ENCODE data around the gene C16orf54. TPM values are rescaled to one million over a fixed set of nuclear protein-coding genes. Genes with fewer than 3 reads are reported as not detected.

The C16orf54 gene
- total and polyA plus RNA-seq, 9 of the 15 experiments (the other 6 are each of a cell fraction or from before 2014, with no cell fraction given): 0.09 TPM; not detected in 8

- no peak for FAIRE-seq
- H3K9me3 ChIP-seq (replicated peaks; ENCODE audit: control insufficient read depth, insufficient read depth, low read depth, low read length): no peaks in the 10 kb centered on the region
Observed at GRCh38 chr16:29720703-29721102, 25.1 kb downstream of the C16orf54 start.

GRCh38 chr16:29719063-29719462 lies 26.7 kb downstream of the C16orf54 start:
- ChIA-PET CTCF (ENCODE audit: low intra/inter-chr PET ratio) (no interaction called here), POLR2A (no interaction called here)
- DNase-seq (ENCODE audit: extremely low read depth in 1 of 4, low spot score in 3 of 4) (no peak), ATAC-seq (no peak), FAIRE-seq (no peak)
- no peaks in the 10 kb centered on the region for H3K79me2 ChIP-seq (ENCODE audit: control insufficient read depth, insufficient read depth, low read length)
- H3K9ac ChIP-seq (ENCODE audit: insufficient read depth in 1 of 2, low read depth in 2 of 2, low read length in 2 of 2): no peak overlapping the region
- H2AFZ ChIP-seq (ENCODE audit: low read depth, low read length): no peak overlapping the region
- no peak overlapping the region for H3K27ac ChIP-seq (ENCODE audit: extremely low read depth, low read depth, low read length)
- in situ Hi-C loops (cut with MboI) (no loop called here), intact Hi-C loops (cut with micrococcal nuclease) (no loop called here)
- no peaks in the 10 kb centered on the region for H3K9me1 ChIP-seq (ENCODE audit: control insufficient read depth, insufficient read depth, low read length)
- WGBS (ENCODE audit: insufficient coverage, low coverage, missing lambda C conversion rate): 26% methylated on average over 3 of the region's 4 CpGs
- H3K27me3 ChIP-seq (ENCODE audit: control insufficient read depth in 2 of 2, insufficient read depth in 2 of 2, low read length in 2 of 2): no peaks in the 10 kb centered on the region
- H3K36me3 ChIP-seq (ENCODE audit: control insufficient read depth, insufficient read depth, low read length): no peaks in the 10 kb centered on the region
- no TSS peak for BruUV-seq (replicated peaks)
- H3K4me2 ChIP-seq (ENCODE audit: insufficient read depth, low read length): no peak overlapping the region
- no peak overlapping the region for H3K4me3 ChIP-seq
- no peaks in the 10 kb centered on the region for H3K9me3 ChIP-seq (replicated peaks; ENCODE audit: control insufficient read depth, insufficient read depth, low read depth, low read length)
- no peaks in the 10 kb centered on the region; a peak in 1 of 5 replicates for H3K4me1 ChIP-seq (replicated peaks in 1 of 2; ENCODE audit: control insufficient read depth in 2 of 2, insufficient read depth in 2 of 2, low read length in 2 of 2)
- no peaks in the 10 kb centered on the region for H4K20me1 ChIP-seq (replicated peaks; ENCODE audit: control insufficient read depth, insufficient read depth, low read length)
- TF ChIP-seq MGA (IDR thresholded peaks at IDR 0.05): no peak
- TF ChIP-seq HMG20B (CRISPR knock-in tag; IDR thresholded peaks at IDR 0.05): no peak
- no peak for TF ChIP-seq ERF (CRISPR knock-in tag; IDR thresholded peaks at IDR 0.05)

More at GRCh38 chr16:29720703-29721102, 25.1 kb downstream of the C16orf54 start:
- H2AFZ ChIP-seq (ENCODE audit: low read depth, low read length): no peak overlapping the region
- no peak overlapping the region for H3K27ac ChIP-seq (ENCODE audit: extremely low read depth, low read depth, low read length)
- no peaks in the 10 kb centered on the region for H3K36me3 ChIP-seq (ENCODE audit: control insufficient read depth, insufficient read depth, low read length)
- ATAC-seq: no peak
- no peak overlapping the region for H3K4me3 ChIP-seq
- no peaks in the 10 kb centered on the region for H3K27me3 ChIP-seq (ENCODE audit: control insufficient read depth in 2 of 2, insufficient read depth in 2 of 2, low read length in 2 of 2)
- no peaks in the 10 kb centered on the region for H3K9me1 ChIP-seq (ENCODE audit: control insufficient read depth, insufficient read depth, low read length)
- DNase-seq (ENCODE audit: extremely low read depth in 1 of 4, low spot score in 3 of 4): no peak
- no peak for TF ChIP-seq CEBPG (CRISPR knock-in tag; IDR thresholded peaks at IDR 0.05)
- peak; percentile 53 to 57; a peak in 2 of 4 replicates for TF ChIP-seq CEBPG (tag; conservative IDR thresholded peaks at IDR 0.05 in 1 of 2, IDR thresholded peaks at IDR 0.05 in 1 of 2)
- TF ChIP-seq RAD51 (IDR thresholded peaks at IDR 0.05; ENCODE audit: borderline replicate concordance, low read depth): no peak
- peak; percentile 84 for TF ChIP-seq CEBPB (tag; IDR thresholded peaks at IDR 0.05)
- 0 out of 2 replicates have a peak, but pooled peaks have one; percentile 19 for TF ChIP-seq ZNF3 (CRISPR knock-in tag; IDR thresholded peaks at IDR 0.05)
- no TSS peak for BruUV-seq (replicated peaks)
- H4K20me1 ChIP-seq (replicated peaks; ENCODE audit: control insufficient read depth, insufficient read depth, low read length): no peaks in the 10 kb centered on the region
- no peak overlapping the region for H3K4me2 ChIP-seq (ENCODE audit: insufficient read depth, low read length)
- in situ Hi-C loops (cut with MboI) (no loop called here), intact Hi-C loops (cut with micrococcal nuclease) (no loop called here)
- H3K79me2 ChIP-seq (ENCODE audit: control insufficient read depth, insufficient read depth, low read length): no peaks in the 10 kb centered on the region
- POLR2A ChIA-PET: no interaction called here
- CTCF ChIA-PET (ENCODE audit: low intra/inter-chr PET ratio): interaction anchor here (0.7 kb wide), 1 partner anchor 79 kb away, joined by 4 read pairs; no protein-coding TSS in a partner anchor
- 51% methylated on average over 4 of the region's 5 CpGs for WGBS (ENCODE audit: insufficient coverage, low coverage, missing lambda C conversion rate)
- H3K4me1 ChIP-seq (replicated peaks in 1 of 2; ENCODE audit: control insufficient read depth in 2 of 2, insufficient read depth in 2 of 2, low read length in 2 of 2): no peaks in the 10 kb centered on the region; a peak in 1 of 5 replicates
- H3K9ac ChIP-seq (ENCODE audit: insufficient read depth in 1 of 2, low read depth in 2 of 2, low read length in 2 of 2): no peak overlapping the region
